Stimulated activated CD4-positive, alpha-beta T cell treated with anti-CD3 and anti-CD28 coated beads, TNF-alpha, amount 100 ng/mL, for 1 hour (primary cell): ENCODE measurements around the gene RAB4A.
A peak's percentile ranks its signal among the peaks of the same experiment; 100 is the strongest.

Experiments used
- DNase-seq, 3 donors: peaks; one replicate each; pipeline ENCODE4 v3.0.0-alpha.2; 2020; ENCODE audit warnings: low read depth in 3 of 3, low spot score in 1 of 3

The RAB4A gene

GRCh38 chr1:229243638-229244037 lies 27.3 kb upstream of the RAB4A start:
- DNase-seq: no peak

- DNase-seq: no peak
Observed at GRCh38 chr1:229244091-229244490, 26.8 kb upstream of the RAB4A start.

- no peak for DNase-seq
Observed at GRCh38 chr1:229247871-229248270, 23.0 kb upstream of the RAB4A start.

GRCh38 chr1:229248821-229249817 lies 21.8 kb upstream of the RAB4A start:
- DNase-seq: no peak

GRCh38 chr1:229249854-229250644 lies 20.9 kb upstream of the RAB4A start:
- no peak for DNase-seq

- no peak for DNase-seq
Observed at GRCh38 chr1:229251185-229251584, 19.7 kb upstream of the RAB4A start.

GRCh38 chr1:229252228-229252984 lies 18.5 kb upstream of the RAB4A start:
- DNase-seq: no peak

- DNase-seq: no peak
Observed at GRCh38 chr1:229253151-229253974, 17.5 kb upstream of the RAB4A start.

- DNase-seq: no peak
Observed at GRCh38 chr1:229254910-229255541, 15.9 kb upstream of the RAB4A start.

- peak in 2 of 3 donors; percentile 35 to 37 for DNase-seq
Observed at GRCh38 chr1:229258031-229258756, 12.7 kb upstream of the RAB4A start.

- DNase-seq: no peak
Observed at GRCh38 chr1:229258757-229259060, 12.2 kb upstream of the RAB4A start.

- no peak for DNase-seq
Observed at GRCh38 chr1:229260297-229260696, 10.6 kb upstream of the RAB4A start.

- no peak for DNase-seq
Observed at GRCh38 chr1:229262239-229262638, 8.7 kb upstream of the RAB4A start.

GRCh38 chr1:229263254-229263653 lies 7.7 kb upstream of the RAB4A start:
- no peak for DNase-seq

- no peak for DNase-seq
Observed at GRCh38 chr1:229264068-229264467, 6.8 kb upstream of the RAB4A start.

- no peak for DNase-seq
Observed at GRCh38 chr1:229264487-229264886, 6.4 kb upstream of the RAB4A start.

- DNase-seq: no peak
Observed at GRCh38 chr1:229266274-229266673, 4.6 kb upstream of the RAB4A start.

- no peak for DNase-seq
Observed at GRCh38 chr1:229266832-229267500, 3.9 kb upstream of the RAB4A start.

- no peak for DNase-seq
Observed at GRCh38 chr1:229268505-229268904, 2.4 kb upstream of the RAB4A start.
